Right lobe of liver (tissue), 6 donors: ENCODE results near the gene FREM1. TPM values are rescaled to one million over a fixed set of nuclear protein-coding genes. Genes with fewer than 3 reads are reported as not detected.

Source experiments
- ATAC-seq, 4 donors: fragments of 200-7000 bp; cut with Tn5 transposase; one replicate each; pipeline ENCODE4 v1.9.1; 2020; ENCODE audit warnings: mild to moderate bottlenecking in 4 of 4, moderate library complexity in 4 of 4
- DNase-seq, 3 donors: peaks; one replicate each; pipeline ENCODE4 v3.0.0-alpha.2; 2020
- H3K27ac ChIP-seq, 3 donors: fragments of 200-600 bp; one replicate each; pipeline ENCODE4 v1.8.0; 2022
- H3K27me3 ChIP-seq, 2 donors: fragments of 200-600 bp; one replicate each; pipeline ENCODE4 v1.8.0; 2022
- H3K36me3 ChIP-seq, 4 donors: fragments of 200-600 bp; sonication (generic) in 1 of 4; one replicate each; pipeline versions ENCODE4 v1.5.1 to v1.8.0; 2017 to 2022; ENCODE audit warnings: control low read depth in 1 of 4
- H3K4me1 ChIP-seq, 4 donors: fragments of 200-600 bp; sonication (generic) in 1 of 4; one replicate each; pipeline versions ENCODE4 v1.5.1 to v1.8.0; 2017 to 2022; ENCODE audit warnings: control low read depth in 1 of 4
- H3K4me3 ChIP-seq, 3 donors: fragments of 200-600 bp; one replicate each; pipeline ENCODE4 v1.8.0; 2022
- H3K9me3 ChIP-seq, 4 donors: fragments of 200-600 bp; sonication (generic) in 1 of 4; one replicate each; pipeline versions ENCODE4 v1.5.1 to v1.8.0; 2017 to 2022; ENCODE audit warnings: control low read depth in 1 of 4
- CTCF ChIP-seq, 4 donors: fragments of 200-600 bp in 3 of 4; fragments of 450-650 bp in 1 of 4; IDR thresholded peaks; one replicate each; pipeline versions ENCODE4 v1.5.1 to v1.8.0; 2016 to 2022; ENCODE audit warnings: antibody characterized with exemption in 4 of 4, mild to moderate bottlenecking in 2 of 4
- POLR2A ChIP-seq: fragments of 450-650 bp; IDR thresholded peaks from one replicate; pipeline ENCODE4 v1.6.1; 2017; ENCODE audit warnings: antibody characterized with exemption, mild to moderate bottlenecking
- WGBS: methylation state at CpG from one replicate; pipeline ENCODE4 v1.1.6; 2018; ENCODE audit warnings: low coverage, low lambda C conversion rate; ENCODE audit not compliant: insufficient coverage; ENCODE audit errors: missing lambda C conversion rate; 5-methylcytosine and 5-hydroxymethylcytosine counted together
- intact Hi-C, 2 donors: fragments of 100-400 bp; cut with DNase I; formaldehyde crosslinking; loops; one replicate each; pipeline versions ENCODE4 v1.11.2 to v1.14.1; 2022
- total RNA-seq, 6 experiments: library from RNA; depleted of rRNA in 2 of 6; stranded (reverse); fragments of >200 nt in 2 of 6; fragmentation: NEBNext Ultra II Directional in 3 of 6; extraction: Animal tissue kit (Norgen Biotek cat#: 25700) in 3 of 6; gene quantifications; one replicate each; pipeline versions ENCODE4 v1.1.0 to v1.2.4, GENCODE V29; 2016 to 2023
- donor health status: DM: no; HTN: yes; CAD: no.
- donor health status: DM: no; HTN: no; CAD: no.
- donor health status: DM: no; HTN: no; CAD: no.
- donor health status: DM: no; HTN: yes; CAD: no.
- donor health status: DM: no; HTN: yes; CAD: no.

The FREM1 gene
- total RNA-seq, 6 experiments from 2014 or later, result 0.12 to 2.6 (median 1.1) TPM

- Histone ChIP-seq H3K27me3 (no peaks in the 10 kb centered on the region), H3K4me3 (no peak overlapping the region), H3K9me3 (no peaks in the 10 kb centered on the region), H3K27ac (no peak overlapping the region), H3K4me1 (no peaks in the 10 kb centered on the region), H3K36me3 (no peaks in the 10 kb centered on the region)
- no peak for DNase-seq
- ATAC-seq, result no peak
- TF ChIP-seq POLR2A, result no peak
- TF ChIP-seq CTCF (IDR thresholded peaks at IDR 0.05), result no peak
- 51% methylated on average over 10 of the region's 16 CpGs for WGBS
- intact Hi-C loops, result no loop called here
These were observed 41.2 kb downstream of the FREM1 start for GRCh38 chr9:14868772-14869583.

- ATAC-seq, result no peak
- Histone ChIP-seq H3K4me3 (no peak overlapping the region), H3K9me3 (no peaks in the 10 kb centered on the region), H3K4me1 (no peaks in the 10 kb centered on the region), H3K36me3 (no peaks in the 10 kb centered on the region), H3K27ac (no peak overlapping the region), H3K27me3 (no peaks in the 10 kb centered on the region)
- WGBS, result 62% methylated on average over 4 of the region's 4 CpGs
- TF ChIP-seq POLR2A (no peak), CTCF (IDR thresholded peaks at IDR 0.05) (no peak)
- intact Hi-C loops, result no loop called here
- DNase-seq, result no peak
These were observed 41.8 kb downstream of the FREM1 start for GRCh38 chr9:14868418-14868771.

- Histone ChIP-seq H3K36me3 (no peaks in the 10 kb centered on the region), H3K27ac (no peak overlapping the region), H3K4me1 (no peaks in the 10 kb centered on the region), H3K9me3 (no peaks in the 10 kb centered on the region), H3K4me3 (no peak overlapping the region), H3K27me3 (no peaks in the 10 kb centered on the region)
- intact Hi-C loops, result no loop called here
- DNase-seq, result no peak
- WGBS, result 69% methylated on average over 2 of the region's 2 CpGs
- TF ChIP-seq CTCF (IDR thresholded peaks at IDR 0.05), result no peak
- TF ChIP-seq POLR2A, result no peak
- ATAC-seq, result no peak
These were observed 44.0 kb downstream of the FREM1 start for GRCh38 chr9:14866200-14866749.

GRCh38 chr9:14864309-14864708 lies 45.9 kb downstream of the FREM1 start:
- no peak overlapping the region for H3K27ac ChIP-seq
- WGBS, result 44% methylated on average over 1 of the region's 1 CpG
- no peaks in the 10 kb centered on the region for H3K4me1 ChIP-seq
- no peak for TF ChIP-seq CTCF (IDR thresholded peaks at IDR 0.05)
- no peak for TF ChIP-seq POLR2A
- H3K36me3 ChIP-seq, result no peaks in the 10 kb centered on the region
- ATAC-seq, result no peak
- H3K4me3 ChIP-seq, result no peak overlapping the region
- H3K9me3 ChIP-seq, result no peaks in the 10 kb centered on the region
- intact Hi-C loops, result no loop called here
- no peak for DNase-seq
- no peaks in the 10 kb centered on the region for H3K27me3 ChIP-seq
